H9 (cell line): ENCODE measurements around the gene STOML3. TPM values are rescaled to one million over a fixed set of nuclear protein-coding genes. Genes with fewer than 3 reads are reported as not detected.

ENCODE experiments used
- DNase-seq: peaks from one replicate; pipeline ENCODE4 v3.0.0-alpha.2; 2017
- H2AFZ ChIP-seq: one replicate; pipeline ENCODE4 v1.6.1; 2013; ENCODE audit warnings: mild to moderate bottlenecking, low read length, control low read depth, moderate library complexity
- H2AK5ac ChIP-seq: 2 replicates; pipeline ENCODE4 v1.6.1; 2013; ENCODE audit warnings: low read length, control low read depth, mixed read lengths; ENCODE audit not compliant: insufficient read length
- H2BK120ac ChIP-seq: one replicate; pipeline ENCODE4 v1.6.1; 2013; ENCODE audit warnings: low read depth, mild to moderate bottlenecking, low read length, control low read depth, inconsistent platforms; ENCODE audit not compliant: poor library complexity, severe bottlenecking
- H2BK12ac ChIP-seq: 2 replicates; pipeline ENCODE4 v1.6.1; 2013; ENCODE audit warnings: low read length, control low read depth, mixed read lengths, low read depth; ENCODE audit not compliant: insufficient read length
- H2BK15ac ChIP-seq: 2 replicates; pipeline ENCODE4 v1.6.1; 2013; ENCODE audit warnings: low read depth, low read length, control low read depth
- H2BK20ac ChIP-seq: one replicate; pipeline ENCODE4 v1.6.1; 2013; ENCODE audit warnings: low read depth, mild to moderate bottlenecking, low read length, control low read depth, inconsistent platforms; ENCODE audit not compliant: poor library complexity, severe bottlenecking
- H2BK5ac ChIP-seq: 2 replicates; pipeline ENCODE4 v1.6.1; 2013; ENCODE audit warnings: low read length, control low read depth, mixed read lengths; ENCODE audit not compliant: insufficient read length
- H3K14ac ChIP-seq: 2 replicates; pipeline ENCODE4 v1.6.1; 2013; ENCODE audit warnings: low read length, control low read depth; ENCODE audit not compliant: insufficient read depth
- H3K18ac ChIP-seq: 2 replicates; pipeline ENCODE4 v1.6.1; 2013; ENCODE audit warnings: low read depth, mild to moderate bottlenecking, mixed read lengths, low read length, control low read depth; ENCODE audit not compliant: insufficient read length
- H3K23ac ChIP-seq: 2 replicates; pipeline ENCODE4 v1.6.1; 2013; ENCODE audit warnings: low read length, control low read depth, mixed read lengths, low read depth; ENCODE audit not compliant: insufficient read length
- H3K23me2 ChIP-seq: 2 replicates; pipeline ENCODE4 v1.6.1; 2013; ENCODE audit warnings: low read depth, mild to moderate bottlenecking, mixed read lengths, low read length, control low read depth; ENCODE audit not compliant: insufficient read length, poor library complexity, severe bottlenecking
- H3K27ac ChIP-seq: 2 replicates; pipeline ENCODE4 v1.5.1; 2013; ENCODE audit warnings: low read length, control low read depth, mixed read lengths, low read depth; ENCODE audit not compliant: insufficient read length
- H3K27me3 ChIP-seq: 2 replicates; pipeline ENCODE4 v1.6.1; 2013; ENCODE audit warnings: low read length, control low read depth, inconsistent platforms; ENCODE audit not compliant: insufficient read depth
- H3K4ac ChIP-seq: 2 replicates; pipeline ENCODE4 v1.6.1; 2013; ENCODE audit warnings: low read depth, mild to moderate bottlenecking, control low read depth, inconsistent platforms, low read length, moderate library complexity
- H3K4me1 ChIP-seq: 2 replicates; pipeline ENCODE4 v1.6.1; 2013; ENCODE audit warnings: low read length, control low read depth, inconsistent platforms; ENCODE audit not compliant: insufficient read depth
- H3K4me2 ChIP-seq: 2 replicates; pipeline ENCODE4 v1.6.1; 2013; ENCODE audit warnings: low read length, control low read depth, mixed read lengths; ENCODE audit not compliant: insufficient read length, insufficient read depth
- H3K56ac ChIP-seq: 2 replicates; pipeline ENCODE4 v1.6.1; 2013; ENCODE audit warnings: low read depth, mild to moderate bottlenecking, mixed read lengths, low read length, control low read depth; ENCODE audit not compliant: insufficient read length
- H3K79me1 ChIP-seq: 2 replicates; pipeline ENCODE4 v1.6.1; 2013; ENCODE audit warnings: low read depth, mild to moderate bottlenecking, moderate library complexity, low read length, control low read depth, inconsistent platforms; ENCODE audit not compliant: insufficient read depth, poor library complexity, severe bottlenecking
- H3K79me2 ChIP-seq: 2 replicates; pipeline ENCODE4 v1.6.1; 2013; ENCODE audit warnings: low read length, control low read depth, inconsistent platforms; ENCODE audit not compliant: insufficient read depth
- H3K9ac ChIP-seq: 2 replicates; pipeline ENCODE4 v1.6.1; 2013; ENCODE audit warnings: low read length, control low read depth, mixed read lengths; ENCODE audit not compliant: insufficient read length; ENCODE audit errors: extremely low read depth
- H3K9me3 ChIP-seq: one replicate; pipeline ENCODE4 v1.6.1; 2013; ENCODE audit warnings: low read depth, low read length, inconsistent platforms; ENCODE audit not compliant: control insufficient read depth
- H3T11ph ChIP-seq: one replicate; pipeline ENCODE4 v1.6.1; 2013; ENCODE audit warnings: mild to moderate bottlenecking, low read length, control low read depth, inconsistent platforms
- H4K20me1 ChIP-seq: one replicate; pipeline ENCODE4 v1.6.1; 2013; ENCODE audit not compliant: control insufficient read depth, insufficient read length, insufficient read depth
- H4K5ac ChIP-seq: 2 replicates; pipeline ENCODE4 v1.6.1; 2013; ENCODE audit warnings: low read depth, mild to moderate bottlenecking, mixed read lengths, low read length, control low read depth; ENCODE audit not compliant: insufficient read length
- H4K8ac ChIP-seq: replicated peaks from 2 replicates; pipeline ENCODE4 v1.6.1; 2013; ENCODE audit warnings: low read length, control low read depth, mixed read lengths, low read depth; ENCODE audit not compliant: insufficient read length
- H4K91ac ChIP-seq: 2 replicates; pipeline ENCODE4 v1.6.1; 2013; ENCODE audit warnings: low read depth, mild to moderate bottlenecking, moderate library complexity, mixed read lengths, low read length, control low read depth; ENCODE audit not compliant: insufficient read length
- H3K27ac Mint-ChIP-seq, 3 experiments: 2 replicates in 2 of 3; 3 replicates in 1 of 3; pipeline ENCODE4 v1.8.0; 2020 to 2021; ENCODE audit warnings: mixed read lengths in 3 of 3, mild to moderate bottlenecking in 1 of 3, moderate library complexity in 1 of 3
- H3K27me3 Mint-ChIP-seq: 2 replicates; pipeline ENCODE4 v1.8.0; 2021; ENCODE audit warnings: low read depth, mild to moderate bottlenecking, moderate library complexity, mixed read lengths
- H3K36me3 Mint-ChIP-seq, 3 experiments: 2 replicates in 2 of 3; 3 replicates in 1 of 3; pipeline ENCODE4 v1.8.0; 2020 to 2021; ENCODE audit warnings: low read depth in 3 of 3, mixed read lengths in 3 of 3; ENCODE audit not compliant: insufficient read depth in 1 of 3
- H3K4me1 Mint-ChIP-seq, 2 experiments: 2 replicates each; pipeline ENCODE4 v1.8.0; 2020; ENCODE audit warnings: mixed read lengths in 2 of 2
- H3K4me3 Mint-ChIP-seq, 2 experiments: 2 replicates in 1 of 2; 3 replicates in 1 of 2; pipeline ENCODE4 v1.8.0; 2020 to 2021; ENCODE audit warnings: mild to moderate bottlenecking in 2 of 2, mixed read lengths in 2 of 2, moderate library complexity in 1 of 2
- H3K9me3 Mint-ChIP-seq, 2 experiments: 2 replicates in 1 of 2; 3 replicates in 1 of 2; pipeline ENCODE4 v1.8.0; 2020; ENCODE audit warnings: mild to moderate bottlenecking in 2 of 2, mixed read lengths in 2 of 2, moderate library complexity in 1 of 2
- CTCF ChIP-seq: fragments of 200-600 bp; sonication (generic); conservative IDR thresholded peaks from 3 replicates; pipeline ENCODE4 v1.8.0; 2021; ENCODE audit warnings: antibody characterized with exemption, mild to moderate bottlenecking
- WGBS: extraction: QIAGEN DNeasy Blood & Tissue Kit; methylation state at CpG from one replicate; pipeline ENCODE4 v1.1.7; 2013; ENCODE audit warnings: missing lambda C conversion rate, low lambda C conversion rate, mixed read lengths; ENCODE audit not compliant: insufficient read length; ENCODE audit errors: extremely low coverage; 5-methylcytosine and 5-hydroxymethylcytosine counted together
- total RNA-seq: library from RNA; stranded (reverse); gene quantifications from 2 replicates; pipeline ENCODE4 v1.2.1, GENCODE V29; 2021

The STOML3 gene
- total RNA-seq, 1 experiment from 2014 or later, result not detected

GRCh38 chr13:39023316-39023715 lies 32.7 kb upstream of the STOML3 start:
- no peak overlapping the region for H3K56ac ChIP-seq
- no peaks in the 10 kb centered on the region for H4K20me1 ChIP-seq
- H2BK120ac ChIP-seq, result no peak overlapping the region
- H3K4me2 ChIP-seq, result peak overlapping the region; percentile 48
- no peak overlapping the region for H2AFZ ChIP-seq
- H3K4ac ChIP-seq, result no peak overlapping the region
- peak overlapping the region; percentile 99 for H3K27ac ChIP-seq
- H4K5ac ChIP-seq, result no peak overlapping the region
- Mint-ChIP-seq H3K27me3 (no peaks in the 10 kb centered on the region), H3K4me1 (peaks cover 41 to 47% of the 10 kb centered on the region in 2 experiments), H3K27ac (peak overlapping the region; percentile 9 to 97 (median 76)), H3K9me3 (no peaks in the 10 kb centered on the region), H3K36me3 (peaks cover 43 to 82% (median 80%) of the 10 kb centered on the region in 3 experiments), H3K4me3 (peak overlapping the region; percentile 5 to 9; a peak in 1 of 5 replicates)
- H3K23me2 ChIP-seq, result no peaks in the 10 kb centered on the region
- H3K4me1 ChIP-seq, result peaks cover 14% of the 10 kb centered on the region
- no peaks in the 10 kb centered on the region for H3K9me3 ChIP-seq
- no peak overlapping the region for H3K9ac ChIP-seq
- H3K79me2 ChIP-seq, result no peaks in the 10 kb centered on the region
- no peak overlapping the region for H4K8ac ChIP-seq
- no peak for DNase-seq
- no CpG with 5 or more reads among the region's 2 CpGs for WGBS
- H3K27me3 ChIP-seq, result no peaks in the 10 kb centered on the region
- no peak overlapping the region for H3K18ac ChIP-seq
- peak overlapping the region; percentile 67 for H2AK5ac ChIP-seq
- no peak for TF ChIP-seq CTCF
- H3K23ac ChIP-seq, result no peak overlapping the region
- H2BK5ac ChIP-seq, result peak overlapping the region; percentile 77
- peaks cover 4% of the 10 kb centered on the region for H3K79me1 ChIP-seq
- no peak overlapping the region for H3T11ph ChIP-seq
- H2BK12ac ChIP-seq, result no peak overlapping the region
- no peak overlapping the region for H2BK15ac ChIP-seq
- no peak overlapping the region for H2BK20ac ChIP-seq
- H3K14ac ChIP-seq, result no peak overlapping the region; the same call in 1 of the 2 replicates
- H4K91ac ChIP-seq, result peak overlapping the region; percentile 71
